ENCODE measurements around the gene TUBGCP3.

DNA sequence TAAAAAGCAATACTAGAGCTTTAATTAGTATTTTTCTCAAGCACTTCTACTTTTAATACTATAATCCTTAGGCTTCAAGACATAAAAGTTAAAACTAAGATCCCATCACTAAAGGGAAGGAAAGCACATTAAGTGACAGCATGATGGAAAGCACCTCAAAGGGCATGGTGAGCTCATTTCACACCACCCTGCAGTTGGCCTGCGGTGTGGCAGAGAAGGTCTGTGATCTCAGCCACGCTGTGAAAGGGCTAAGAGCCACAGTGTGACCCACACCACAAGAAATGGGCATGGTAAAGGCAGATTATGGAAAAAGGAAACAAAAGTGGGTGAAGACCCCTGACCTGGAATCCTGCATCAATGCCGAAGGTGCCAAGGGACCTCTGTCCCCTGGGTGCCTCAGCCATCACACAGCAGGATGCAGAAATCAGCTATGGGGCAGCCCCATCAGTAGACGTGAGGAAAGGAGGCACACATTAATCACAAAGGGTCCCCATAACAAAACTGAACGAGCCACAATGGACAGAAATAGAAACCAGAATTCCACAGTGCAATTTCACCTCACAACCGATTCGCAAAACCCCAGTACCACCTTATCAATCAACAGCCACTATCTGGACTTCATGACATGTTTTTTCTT, 33.6 kb downstream of the TUBGCP3 start:
- TF ChIP-seq, protein P1, sequence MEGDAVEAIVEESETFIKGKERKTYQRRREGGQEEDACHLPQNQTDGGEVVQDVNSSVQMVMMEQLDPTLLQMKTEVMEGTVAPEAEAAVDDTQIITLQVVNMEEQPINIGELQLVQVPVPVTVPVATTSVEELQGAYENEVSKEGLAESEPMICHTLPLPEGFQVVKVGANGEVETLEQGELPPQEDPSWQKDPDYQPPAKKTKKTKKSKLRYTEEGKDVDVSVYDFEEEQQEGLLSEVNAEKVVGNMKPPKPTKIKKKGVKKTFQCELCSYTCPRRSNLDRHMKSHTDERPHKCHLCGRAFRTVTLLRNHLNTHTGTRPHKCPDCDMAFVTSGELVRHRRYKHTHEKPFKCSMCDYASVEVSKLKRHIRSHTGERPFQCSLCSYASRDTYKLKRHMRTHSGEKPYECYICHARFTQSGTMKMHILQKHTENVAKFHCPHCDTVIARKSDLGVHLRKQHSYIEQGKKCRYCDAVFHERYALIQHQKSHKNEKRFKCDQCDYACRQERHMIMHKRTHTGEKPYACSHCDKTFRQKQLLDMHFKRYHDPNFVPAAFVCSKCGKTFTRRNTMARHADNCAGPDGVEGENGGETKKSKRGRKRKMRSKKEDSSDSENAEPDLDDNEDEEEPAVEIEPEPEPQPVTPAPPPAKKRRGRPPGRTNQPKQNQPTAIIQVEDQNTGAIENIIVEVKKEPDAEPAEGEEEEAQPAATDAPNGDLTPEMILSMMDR (IDR thresholded peaks at IDR 0.05), result no peak
- no peak for TF ChIP-seq POLR2A (IDR thresholded peaks at IDR 0.05)
